SIG-M5 treated with dmso at 0.1 percent for 504 hours (cell line): ENCODE results near the gene CERKL.

Experiments used
- DNase-seq: peaks from one replicate; lab custom pipeline; 2025; ENCODE audit not compliant: unreplicated experiment; lab: John Stamatoyannopoulos, UW

Gene CERKL

DNA sequence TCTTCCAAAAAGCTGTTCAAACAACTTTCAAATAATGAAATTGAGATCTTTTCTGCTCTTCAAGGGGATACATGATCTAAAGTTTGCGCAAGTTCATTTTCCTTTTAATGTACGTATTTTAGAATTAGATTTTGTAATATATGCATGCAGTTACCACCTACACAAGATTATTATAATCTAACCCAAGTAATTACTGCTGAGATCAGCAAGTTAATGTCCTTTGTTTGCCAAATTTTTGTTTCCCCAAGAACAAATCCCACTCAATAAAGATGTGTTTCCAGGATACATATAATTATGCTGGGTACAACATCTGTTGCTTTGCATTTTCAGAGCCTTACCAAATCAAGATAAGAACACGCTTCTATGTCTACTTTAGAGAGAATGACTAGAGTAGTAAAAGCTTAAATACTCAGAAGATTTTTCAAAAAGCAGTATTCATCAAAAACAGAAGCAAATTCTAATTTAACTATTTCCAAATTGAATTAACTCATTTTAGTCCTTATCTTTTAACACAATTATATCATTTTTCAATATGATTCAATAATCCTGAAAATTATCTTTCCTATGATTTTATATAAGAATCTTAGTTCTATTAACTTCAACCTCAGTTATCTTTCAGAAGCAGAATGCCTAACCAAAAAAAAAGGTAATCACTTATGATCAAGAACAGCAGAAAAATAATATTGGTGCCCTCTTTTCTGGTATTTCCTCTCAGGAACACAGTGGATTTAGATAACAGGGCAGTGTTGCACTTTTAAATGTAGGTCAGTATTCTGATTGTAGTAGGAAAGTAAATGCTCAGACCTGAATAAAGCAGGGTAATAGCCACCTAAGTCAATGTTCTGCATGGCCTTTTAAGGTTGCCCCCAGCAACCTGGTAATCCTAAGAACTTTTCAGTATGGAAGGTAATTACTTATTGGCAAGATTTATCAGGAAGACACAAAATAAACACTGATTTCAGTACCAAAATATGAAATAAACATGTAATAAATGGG lies 28.0 kb downstream of the CERKL start:
- no peak for DNase-seq

- DNase-seq: no peak
These were observed 29.4 kb downstream of the CERKL start for GRCh38 chr2:181627545-181627944.

DNA sequence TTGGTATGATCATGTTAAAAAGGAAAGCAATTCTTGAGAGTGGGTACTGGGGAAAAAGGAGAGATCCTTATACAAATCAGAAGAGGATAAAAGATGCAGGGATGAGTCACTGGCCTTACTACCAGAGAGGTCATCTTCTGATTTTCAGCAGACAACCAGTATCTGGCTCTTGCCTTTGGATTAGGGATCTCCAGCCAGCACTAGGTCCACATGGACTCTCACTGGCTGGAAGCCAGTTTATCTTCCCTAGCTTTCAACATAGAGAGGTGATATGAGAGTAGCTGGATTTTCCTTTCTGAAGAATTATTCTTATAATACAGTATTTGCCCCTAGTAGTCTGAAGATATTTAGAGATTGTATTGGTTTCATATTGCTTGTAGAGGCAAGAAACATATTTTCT lies 30.2 kb downstream of the CERKL start:
- no peak for DNase-seq

DNA sequence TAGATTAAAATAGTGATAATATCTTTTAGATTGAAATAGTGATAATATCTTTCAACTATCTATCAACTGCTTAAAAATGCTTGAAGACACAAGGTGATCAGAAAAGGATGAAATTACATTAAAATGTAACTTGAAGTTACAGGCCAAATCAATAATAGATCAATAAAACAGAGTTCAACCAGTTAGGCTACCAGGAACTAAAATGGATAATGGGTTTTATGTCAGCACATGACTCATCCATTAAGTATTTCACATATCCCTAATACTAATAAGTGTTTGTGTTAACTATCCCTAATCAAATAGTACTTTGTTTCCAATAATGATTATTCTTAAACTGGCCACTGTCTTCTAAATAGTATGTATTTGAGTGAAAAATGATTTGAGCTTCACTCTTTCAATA lies 33.7 kb downstream of the CERKL start:
- no peak for DNase-seq

GRCh38 chr2:181621779-181622490 lies 35.0 kb downstream of the CERKL start:
- DNase-seq: no peak

DNA sequence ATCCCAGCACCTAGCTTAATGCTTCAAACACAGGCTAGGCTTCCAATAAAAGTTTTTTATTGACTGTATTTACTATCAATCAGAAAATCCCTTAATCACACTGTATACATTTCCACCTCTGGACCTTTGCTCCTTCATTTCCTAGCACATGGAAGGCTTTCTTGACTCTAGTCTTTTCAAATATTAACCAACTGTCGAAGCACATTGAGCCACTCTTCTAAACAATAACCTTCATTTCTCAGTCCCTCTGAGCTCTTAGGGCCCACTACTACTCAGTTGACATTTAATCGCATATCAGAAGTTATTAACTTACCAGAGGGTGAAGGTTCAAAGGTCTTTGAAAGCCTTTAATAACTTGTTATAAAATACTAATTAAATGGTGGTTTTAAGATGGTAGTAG lies 37.4 kb downstream of the CERKL start:
- no peak for DNase-seq

DNA sequence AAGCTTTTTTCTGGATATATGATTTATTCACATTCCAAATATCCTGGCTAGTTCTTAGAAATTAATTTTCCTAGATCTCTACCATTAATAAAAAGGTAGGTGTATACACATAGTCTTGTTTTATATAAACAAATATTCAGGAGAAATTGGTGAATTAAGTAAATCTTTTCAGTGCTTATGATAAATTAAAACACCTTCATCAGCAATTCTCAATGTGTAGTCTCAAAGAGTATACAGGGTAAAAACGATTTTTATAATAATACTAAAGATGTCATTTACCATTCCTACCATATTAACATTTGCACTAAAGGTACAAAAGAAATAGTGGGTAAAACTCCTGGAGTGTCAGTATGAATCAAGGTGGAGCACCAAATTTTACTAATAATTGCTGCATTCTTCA lies 40.2 kb downstream of the CERKL start:
- DNase-seq: no peak

DNA sequence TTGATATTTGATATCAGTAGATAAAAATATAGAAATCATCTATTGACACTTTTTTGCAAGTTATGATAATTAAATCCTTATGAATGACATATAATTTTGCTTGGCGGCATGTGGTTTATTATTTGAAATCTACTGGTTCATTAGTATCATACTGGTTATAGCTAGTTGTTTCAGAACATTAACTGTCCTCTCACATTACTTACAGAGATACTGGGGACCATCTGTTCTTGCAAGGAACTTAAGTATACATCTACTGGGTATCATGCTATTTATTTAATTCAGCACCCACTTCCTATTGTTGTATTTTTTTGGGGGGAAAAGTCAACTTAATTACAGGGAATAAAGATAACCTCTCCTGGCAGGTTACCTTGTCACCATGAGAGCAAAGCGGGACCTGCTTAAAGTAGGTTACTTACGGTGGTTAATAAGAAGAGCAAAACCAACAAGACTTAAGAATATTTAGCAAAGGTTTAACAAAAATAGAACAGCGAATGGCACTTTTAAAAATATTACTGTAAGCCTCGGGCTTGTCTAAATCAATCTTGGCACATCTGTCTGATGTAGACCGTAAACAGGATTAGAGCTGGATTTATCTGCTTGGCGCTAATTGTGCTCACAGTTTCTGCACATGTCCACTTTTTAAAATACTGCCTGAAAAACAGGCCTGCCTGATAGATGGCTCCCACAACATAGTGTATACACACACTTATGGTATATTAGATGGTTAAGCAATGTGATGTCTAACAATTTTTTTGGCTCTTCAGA lies 41.8 kb downstream of the CERKL start:
- no peak for DNase-seq

DNA sequence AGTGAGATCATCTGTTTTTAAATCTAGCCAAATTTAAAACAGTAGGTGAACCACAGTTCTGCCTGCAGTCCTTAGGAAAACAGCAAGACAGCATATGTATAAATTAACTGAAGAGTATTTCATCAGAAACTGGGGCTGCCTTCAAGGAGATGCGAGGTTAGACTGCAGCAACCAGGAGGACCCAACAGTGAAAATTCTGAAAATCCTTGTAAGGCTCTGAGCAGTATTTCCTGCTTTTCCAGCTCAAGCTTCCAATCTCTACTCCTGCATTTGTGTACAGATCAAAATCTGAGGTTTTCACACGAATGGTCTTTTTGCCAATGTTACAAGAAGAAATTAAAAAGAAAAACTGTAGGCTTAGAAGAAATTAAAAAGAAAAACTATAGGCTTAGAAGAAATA lies 43.7 kb downstream of the CERKL start:
- DNase-seq: no peak

- no peak for DNase-seq
These were observed 49.0 kb downstream of the CERKL start for GRCh38 chr2:181607629-181608590.

DNA sequence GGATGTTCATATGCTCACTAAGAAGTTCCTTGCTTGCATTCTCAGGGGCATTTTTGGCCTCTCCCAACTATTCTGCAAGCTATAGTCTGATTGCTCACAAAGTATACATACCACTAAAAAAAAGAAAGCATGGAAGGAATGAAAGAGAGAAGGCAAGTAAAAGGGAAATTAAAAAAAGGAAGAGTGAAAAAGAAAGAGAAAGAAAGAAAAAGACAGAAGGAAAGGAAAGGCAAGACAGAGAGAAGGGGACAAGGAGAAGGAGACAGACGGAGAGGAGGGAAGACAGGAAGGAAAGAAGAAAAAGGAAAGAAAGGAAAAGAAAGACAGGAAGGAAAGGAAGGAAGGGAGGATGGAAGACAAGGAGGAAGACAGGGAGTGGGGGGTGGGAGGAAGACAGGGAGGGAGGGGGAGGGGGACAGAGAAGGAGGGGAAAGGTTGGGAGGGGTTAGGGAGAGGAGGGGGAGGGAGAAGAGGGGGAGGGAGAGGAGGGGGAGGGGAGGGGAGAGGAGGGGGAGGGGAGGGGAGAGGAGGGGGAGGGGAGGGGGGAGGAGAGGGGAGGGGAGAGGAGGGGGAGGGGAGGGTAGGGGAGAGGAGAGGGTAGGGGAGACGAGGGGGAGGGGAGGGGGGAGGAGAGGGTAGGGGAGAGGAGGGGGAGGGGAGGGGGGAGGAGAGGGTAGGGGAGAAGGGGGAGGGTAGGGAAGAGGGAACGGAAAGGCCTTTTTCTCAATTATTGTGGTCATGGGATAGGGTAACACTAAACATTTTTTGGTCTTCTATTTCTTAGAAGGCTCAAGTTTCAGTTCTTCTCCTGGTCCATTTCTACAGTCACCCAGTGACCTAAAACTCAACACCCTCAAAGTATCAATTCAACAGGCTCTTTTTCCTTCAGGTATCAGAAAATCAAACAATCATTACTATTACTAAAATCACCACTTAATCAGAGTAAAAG lies 50.7 kb downstream of the CERKL start:
- no peak for DNase-seq

DNA sequence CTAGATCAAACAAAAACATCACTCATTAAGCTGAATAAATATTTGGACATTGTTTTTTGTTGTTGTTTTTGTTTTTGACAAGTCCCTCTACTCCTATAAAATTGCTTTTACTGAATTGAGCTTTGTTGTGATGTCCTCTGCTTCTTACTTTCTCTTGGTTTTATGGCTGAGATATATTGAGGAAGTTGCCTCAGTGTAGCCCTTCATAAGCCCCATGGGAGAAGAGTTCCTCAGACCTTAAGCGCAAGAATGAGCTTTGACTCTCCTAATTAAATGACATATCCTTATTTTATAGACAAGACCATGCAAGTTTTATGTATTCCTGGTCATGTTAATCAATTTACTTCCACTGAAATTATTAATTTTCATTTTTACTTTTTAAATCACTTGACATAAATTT lies 54.9 kb downstream of the CERKL start:
- peak; percentile 22 for DNase-seq

DNA sequence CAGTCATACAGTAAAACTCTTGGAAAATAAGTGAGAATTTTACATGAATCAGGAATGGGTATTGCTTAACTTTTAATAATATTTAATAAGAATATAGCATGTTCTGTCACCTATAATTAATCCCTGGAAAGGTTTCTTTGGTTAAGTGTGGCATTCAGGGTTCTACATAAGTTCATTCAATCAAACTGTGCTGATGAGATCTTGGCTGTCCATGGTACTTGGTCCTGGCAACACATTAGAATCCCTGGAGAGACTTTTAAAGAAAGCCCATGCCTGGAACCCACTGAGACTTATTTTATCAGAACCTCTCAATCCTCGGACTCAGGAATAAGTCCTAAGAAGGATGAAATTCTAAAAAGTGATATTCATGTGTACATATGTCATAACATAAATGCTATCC lies 60.3 kb downstream of the CERKL start:
- DNase-seq: no peak

DNA sequence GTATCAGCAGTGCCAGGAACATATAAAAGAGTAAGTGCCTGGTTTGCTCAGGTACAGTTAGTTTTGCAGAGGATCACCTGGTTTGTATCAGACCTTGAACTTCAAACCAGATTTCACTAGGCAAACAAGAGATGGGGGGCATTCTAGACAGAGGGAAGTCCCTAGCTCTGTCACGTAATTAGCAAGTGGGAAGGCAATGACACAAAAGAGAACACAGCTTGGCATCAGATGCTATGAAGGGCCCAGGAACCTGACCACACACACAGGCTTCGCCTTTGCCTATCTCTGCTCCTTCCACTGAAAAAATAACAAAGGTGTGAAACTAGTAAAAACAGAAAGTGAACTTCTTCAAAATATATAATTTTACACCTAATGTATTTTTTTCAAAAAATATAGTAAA lies 62.6 kb downstream of the CERKL start:
- DNase-seq: no peak

DNA sequence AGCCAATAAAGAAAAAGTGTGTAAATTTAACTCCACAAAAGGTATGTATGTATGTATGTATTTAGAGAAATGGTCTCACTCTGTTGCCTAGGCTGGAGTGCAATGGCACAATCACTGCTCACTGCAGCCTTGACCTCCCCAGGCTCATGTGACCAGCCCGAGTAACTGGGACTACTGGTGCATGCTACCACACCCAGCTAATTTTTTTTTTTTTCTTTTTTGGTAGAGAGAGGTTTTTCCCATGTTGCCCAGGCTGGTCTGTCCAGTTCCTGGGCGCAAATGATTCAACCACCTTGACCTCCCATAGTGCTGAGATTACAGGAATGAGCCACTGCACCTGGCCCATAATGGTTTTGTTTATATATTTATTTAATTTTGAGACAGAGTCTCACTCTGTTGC lies 67.1 kb downstream of the CERKL start:
- DNase-seq: no peak

GRCh38 chr2:181588546-181588945 lies 68.4 kb downstream of the CERKL start:
- DNase-seq: no peak

- no peak for DNase-seq
These were observed 70.3 kb downstream of the CERKL start for GRCh38 chr2:181586569-181587081.

DNA sequence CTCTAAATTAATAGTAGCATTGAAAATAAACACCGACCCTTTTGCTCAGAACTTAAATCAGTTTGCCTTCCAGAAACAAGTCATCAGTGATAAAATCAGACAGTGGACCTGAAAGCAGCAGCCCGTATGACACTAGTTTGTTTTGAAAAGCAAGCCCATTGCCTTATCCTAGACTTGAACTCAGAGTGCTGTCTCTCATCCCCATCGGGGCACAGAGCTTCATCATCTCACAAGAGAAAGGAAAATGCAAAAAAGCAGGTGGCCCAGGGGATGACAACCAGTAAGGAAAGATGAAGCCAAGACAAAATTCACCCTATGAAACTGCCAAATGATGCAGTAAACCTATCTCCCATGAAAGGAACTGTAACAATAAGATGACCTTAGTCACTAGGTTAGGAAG lies 71.2 kb downstream of the CERKL start:
- DNase-seq: no peak

- DNase-seq: no peak
These were observed 75.4 kb downstream of the CERKL start for GRCh38 chr2:181581534-181581933.
